Mesendoderm (in vitro differentiated cells): ENCODE data around the gene EXOC6.
A peak's percentile ranks its signal among the peaks of the same experiment; 100 is the strongest.

ENCODE experiments used
- DNase-seq: peaks from one replicate; pipeline ENCODE4 v3.0.0; 2013
- H2AK5ac ChIP-seq: 2 replicates; pipeline ENCODE4 v1.6.1; 2013; ENCODE audit warnings: low read length, inconsistent platforms
- H2BK120ac ChIP-seq: 2 replicates; pipeline ENCODE4 v1.6.1; 2013; ENCODE audit warnings: low read depth, mild to moderate bottlenecking, low read length, moderate library complexity, mixed read lengths
- H2BK15ac ChIP-seq: replicated peaks from 2 replicates; pipeline ENCODE4 v1.6.1; 2013; ENCODE audit warnings: low read depth, mild to moderate bottlenecking, moderate library complexity
- H2BK5ac ChIP-seq: 2 replicates; pipeline ENCODE4 v1.6.1; 2013; ENCODE audit warnings: low read length, inconsistent platforms
- H3K18ac ChIP-seq: 2 replicates; pipeline ENCODE4 v1.6.1; 2013; ENCODE audit warnings: mild to moderate bottlenecking, low read length, mixed read lengths
- H3K23ac ChIP-seq: one replicate; pipeline ENCODE4 v1.6.1; 2013; ENCODE audit warnings: low read length
- H3K27ac ChIP-seq: 2 replicates; pipeline ENCODE4 v1.5.1; 2013; ENCODE audit warnings: low read depth, mild to moderate bottlenecking, inconsistent platforms, low read length, moderate library complexity
- H3K27me3 ChIP-seq: 2 replicates; pipeline ENCODE4 v1.6.1; 2013; ENCODE audit warnings: low read length, control low read depth, mild to moderate bottlenecking, inconsistent platforms; ENCODE audit not compliant: insufficient read depth, poor library complexity
- H3K36me3 ChIP-seq: 2 replicates; pipeline ENCODE4 v1.6.1; 2013; ENCODE audit warnings: low read length, inconsistent platforms; ENCODE audit not compliant: control insufficient read depth, insufficient read depth
- H3K4ac ChIP-seq: one replicate; pipeline ENCODE4 v1.6.1; 2013; ENCODE audit warnings: low read depth, mild to moderate bottlenecking, low read length, moderate library complexity
- H3K4me1 ChIP-seq: 2 replicates; pipeline ENCODE4 v1.6.1; 2013; ENCODE audit warnings: low read depth, low read length, inconsistent platforms; ENCODE audit not compliant: control insufficient read depth
- H3K4me2 ChIP-seq: 2 replicates; pipeline ENCODE4 v1.6.1; 2013; ENCODE audit warnings: low read length
- H3K4me3 ChIP-seq: 2 replicates; pipeline ENCODE4 v1.5.1; 2013; ENCODE audit warnings: mild to moderate bottlenecking, low read length
- H3K56ac ChIP-seq: one replicate; pipeline ENCODE4 v1.6.1; 2013; ENCODE audit warnings: low read length
- H3K79me1 ChIP-seq: 2 replicates; pipeline ENCODE4 v1.6.1; 2013; ENCODE audit warnings: low read length, inconsistent platforms
- H3K79me2 ChIP-seq: 2 replicates; pipeline ENCODE4 v1.6.1; 2013; ENCODE audit warnings: mild to moderate bottlenecking, low read length; ENCODE audit not compliant: control insufficient read depth, insufficient read depth
- H3K9ac ChIP-seq: 2 replicates; pipeline ENCODE4 v1.6.1; 2013; ENCODE audit warnings: low read length, inconsistent platforms
- H4K5ac ChIP-seq: one replicate; pipeline ENCODE4 v1.6.1; 2013; ENCODE audit warnings: low read length
- H4K8ac ChIP-seq: one replicate; pipeline ENCODE4 v1.6.1; 2013; ENCODE audit warnings: low read depth, mild to moderate bottlenecking, control low read depth, low read length, moderate library complexity
- WGBS: extraction: QIAGEN DNeasy Blood & Tissue Kit; methylation state at CpG from one replicate; pipeline ENCODE4 v1.1.7; 2013; ENCODE audit warnings: low lambda C conversion rate, missing lambda C conversion rate; ENCODE audit not compliant: insufficient coverage; ENCODE audit errors: extremely low coverage; 5-methylcytosine and 5-hydroxymethylcytosine counted together

The EXOC6 gene

GRCh38 chr10:92965314-92965713 lies 117.0 kb downstream of the EXOC6 start:
- no peaks in the 10 kb centered on the region for H3K4me1 ChIP-seq
- DNase-seq, result peak; percentile 52
- H3K18ac ChIP-seq, result no peak overlapping the region
- no peak overlapping the region for H3K23ac ChIP-seq
- no peaks in the 10 kb centered on the region for H3K27me3 ChIP-seq
- no peak overlapping the region for H3K9ac ChIP-seq
- no peak overlapping the region for H3K4ac ChIP-seq
- no peak overlapping the region for H3K4me2 ChIP-seq
- no CpG with 5 or more reads among the region's 2 CpGs for WGBS
- no peak overlapping the region for H2BK120ac ChIP-seq
- H3K56ac ChIP-seq, result no peak overlapping the region
- no peak overlapping the region for H3K4me3 ChIP-seq
- H2BK5ac ChIP-seq, result no peak overlapping the region
- no peak overlapping the region for H3K27ac ChIP-seq
- no peak overlapping the region for H2BK15ac ChIP-seq
- no peak overlapping the region for H4K8ac ChIP-seq
- H4K5ac ChIP-seq, result no peak overlapping the region
- no peaks in the 10 kb centered on the region for H3K36me3 ChIP-seq
- no peaks in the 10 kb centered on the region for H3K79me1 ChIP-seq
- H2AK5ac ChIP-seq, result no peak overlapping the region
- no peaks in the 10 kb centered on the region for H3K79me2 ChIP-seq

- Histone ChIP-seq H2BK120ac (no peak overlapping the region), H3K18ac (no peak overlapping the region), H3K56ac (no peak overlapping the region), H3K23ac (no peak overlapping the region), H3K36me3 (no peaks in the 10 kb centered on the region), H3K4me1 (no peaks in the 10 kb centered on the region), H3K4ac (no peak overlapping the region), H2BK5ac (no peak overlapping the region), H3K27ac (no peak overlapping the region), H3K79me2 (no peaks in the 10 kb centered on the region), H3K9ac (no peak overlapping the region), H2BK15ac (no peak overlapping the region), H3K27me3 (no peaks in the 10 kb centered on the region), H3K79me1 (no peaks in the 10 kb centered on the region), H4K8ac (no peak overlapping the region), H4K5ac (no peak overlapping the region), H2AK5ac (no peak overlapping the region), H3K4me2 (no peak overlapping the region), H3K4me3 (no peak overlapping the region)
- DNase-seq, result no peak
- no CpG with 5 or more reads among the region's 2 CpGs for WGBS
Observed at GRCh38 chr10:92967641-92968040, 119.3 kb downstream of the EXOC6 start.

DNA sequence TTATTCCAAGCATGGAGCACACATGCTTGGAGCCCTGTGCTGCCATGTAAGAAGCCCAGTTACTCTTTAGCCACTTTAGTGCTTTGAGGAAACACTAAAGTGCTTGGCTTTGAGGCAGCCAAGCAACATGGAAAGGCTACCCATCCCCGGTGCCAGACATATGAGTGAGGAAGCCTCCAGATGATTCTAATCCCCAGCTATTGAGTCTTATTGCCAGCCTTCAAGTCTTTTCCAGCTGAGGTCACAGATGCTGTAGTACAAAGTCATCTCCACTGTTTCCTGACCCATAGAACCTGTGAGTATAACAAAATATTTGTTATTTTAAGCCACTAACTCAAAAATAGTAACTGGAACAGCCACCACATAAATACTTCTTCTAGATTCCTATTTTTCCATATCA lies 120.8 kb downstream of the EXOC6 start:
- Histone ChIP-seq H4K8ac (no peak overlapping the region), H3K4me3 (no peak overlapping the region), H3K23ac (no peak overlapping the region), H2AK5ac (no peak overlapping the region), H4K5ac (no peak overlapping the region), H3K4ac (no peak overlapping the region), H3K36me3 (no peaks in the 10 kb centered on the region), H3K4me2 (no peak overlapping the region), H3K18ac (no peak overlapping the region), H2BK120ac (no peak overlapping the region), H2BK5ac (no peak overlapping the region), H3K56ac (no peak overlapping the region), H2BK15ac (no peak overlapping the region), H3K79me2 (no peaks in the 10 kb centered on the region), H3K4me1 (no peaks in the 10 kb centered on the region), H3K9ac (no peak overlapping the region), H3K27ac (no peak overlapping the region), H3K27me3 (no peaks in the 10 kb centered on the region), H3K79me1 (no peaks in the 10 kb centered on the region)
- no peak for DNase-seq
- WGBS, result no CpG with 5 or more reads among the region's 1 CpG

- Histone ChIP-seq H3K27ac (no peak overlapping the region), H2AK5ac (no peak overlapping the region), H3K36me3 (no peaks in the 10 kb centered on the region), H2BK120ac (no peak overlapping the region), H3K4me3 (no peak overlapping the region), H3K56ac (no peak overlapping the region), H2BK15ac (no peak overlapping the region), H3K4me1 (no peaks in the 10 kb centered on the region), H3K79me2 (no peaks in the 10 kb centered on the region), H4K5ac (no peak overlapping the region), H2BK5ac (no peak overlapping the region), H3K79me1 (no peaks in the 10 kb centered on the region), H3K4me2 (no peak overlapping the region), H4K8ac (no peak overlapping the region), H3K9ac (no peak overlapping the region), H3K23ac (no peak overlapping the region), H3K27me3 (no peaks in the 10 kb centered on the region), H3K18ac (no peak overlapping the region), H3K4ac (no peak overlapping the region)
- no peak for DNase-seq
- WGBS, result no CpG with 5 or more reads among the region's 3 CpGs
Observed at GRCh38 chr10:92970301-92971070, 122.2 kb downstream of the EXOC6 start.

DNA sequence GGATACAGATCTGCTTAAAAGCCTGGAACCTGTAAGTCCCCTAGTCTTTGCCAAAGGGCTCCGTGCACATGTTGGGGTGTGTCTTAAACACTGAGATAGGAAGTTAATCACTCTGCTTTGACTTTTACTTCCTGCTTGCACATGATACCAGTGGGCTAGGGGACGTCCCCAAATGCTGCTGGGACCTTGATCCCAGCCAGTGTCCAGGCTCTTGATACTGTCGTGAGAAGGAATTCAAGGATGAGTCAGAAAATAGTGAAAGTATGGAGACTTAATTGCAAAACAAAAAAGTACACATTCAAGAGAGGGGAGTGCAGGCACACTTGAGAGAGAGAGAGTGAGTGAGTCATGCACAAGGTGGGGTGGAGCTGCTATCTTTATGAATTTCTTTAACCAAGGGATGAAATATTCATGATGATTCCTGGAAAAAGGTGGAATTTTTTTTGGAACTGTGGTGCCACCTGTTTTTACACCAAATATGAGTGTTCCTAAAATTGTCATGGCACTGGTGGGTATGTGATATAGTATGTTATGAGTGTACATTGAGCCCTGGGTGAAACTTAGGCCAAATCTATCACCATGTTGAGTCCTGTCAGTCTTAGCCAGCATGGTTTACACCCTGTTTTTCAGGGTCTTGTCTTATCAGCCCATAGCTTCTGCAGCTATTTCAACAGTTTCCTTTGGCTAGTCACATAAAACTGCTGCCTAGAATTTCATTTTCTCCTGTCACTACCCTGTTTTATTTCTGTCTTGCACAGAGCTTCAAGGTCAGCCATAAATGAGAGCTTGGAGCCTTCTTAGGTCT lies 123.9 kb downstream of the EXOC6 start:
- no peak for DNase-seq
- Histone ChIP-seq H3K4me3 (no peak overlapping the region), H3K18ac (no peak overlapping the region), H3K4me1 (no peaks in the 10 kb centered on the region), H3K4me2 (no peak overlapping the region), H2BK5ac (no peak overlapping the region), H3K79me2 (no peaks in the 10 kb centered on the region), H3K56ac (no peak overlapping the region), H3K23ac (no peak overlapping the region), H4K8ac (no peak overlapping the region), H2BK15ac (no peak overlapping the region), H3K4ac (no peak overlapping the region), H3K27ac (no peak overlapping the region), H2BK120ac (no peak overlapping the region), H2AK5ac (no peak overlapping the region), H3K79me1 (no peaks in the 10 kb centered on the region), H3K36me3 (no peaks in the 10 kb centered on the region), H4K5ac (no peak overlapping the region), H3K27me3 (no peaks in the 10 kb centered on the region), H3K9ac (no peak overlapping the region)
- no CpG with 5 or more reads among the region's 3 CpGs for WGBS
